Measurements from ENCODE around the gene DNAH10. TPM values are rescaled to one million over a fixed set of nuclear protein-coding genes. Genes with fewer than 3 reads are reported as not detected.

The DNAH10 gene
- total RNA-seq, 1 donor from 2014 or later: 10.1 TPM

DNA sequence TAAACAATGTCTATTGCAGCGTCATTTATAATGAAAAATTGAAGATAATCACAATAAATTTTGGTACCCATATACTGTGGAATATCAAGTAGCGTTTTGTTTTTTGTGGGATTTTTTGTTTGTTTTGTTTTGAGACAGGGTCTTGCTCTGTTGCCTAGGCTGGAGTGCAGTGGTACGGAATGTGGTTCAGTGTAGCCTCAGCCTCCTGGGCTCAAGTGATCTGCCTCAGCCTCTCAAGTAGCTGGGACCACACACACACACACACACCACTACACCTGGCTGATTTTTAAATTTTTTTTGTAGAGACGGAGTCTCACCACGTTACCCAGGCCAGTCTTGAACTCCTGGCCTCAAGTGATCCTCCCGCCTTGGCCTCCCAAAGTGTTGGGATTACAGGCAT, 217.5 kb downstream of the DNAH10 start:
- intact Hi-C loops (cut with DNase I): no loop called here
- ATAC-seq (no peak), DNase-seq (no peak)
- no peak overlapping the region for H3K27ac ChIP-seq
- H3K4me1 ChIP-seq: peaks cover 26% of the 10 kb centered on the region
- no peak for TF ChIP-seq CTCF (IDR thresholded peaks at IDR 0.05)
- no peaks in the 10 kb centered on the region for H3K27me3 ChIP-seq (ENCODE audit: low read depth)
- peaks cover 24% of the 10 kb centered on the region for H3K36me3 ChIP-seq
- no peaks in the 10 kb centered on the region for H3K9me3 ChIP-seq
- no peak overlapping the region for H3K4me3 ChIP-seq

- H3K27me3 ChIP-seq (ENCODE audit: low read depth): no peaks in the 10 kb centered on the region
- DNase-seq: no peak
- H3K27ac ChIP-seq: no peak overlapping the region
- peaks cover 10% of the 10 kb centered on the region for H3K36me3 ChIP-seq
- ATAC-seq: no peak
- intact Hi-C loops (cut with DNase I): loop anchor here (10.0 kb wide), 1 partner anchor 77 kb away; no protein-coding TSS in a partner anchor
- H3K9me3 ChIP-seq: no peaks in the 10 kb centered on the region
- H3K4me3 ChIP-seq: no peak overlapping the region
- H3K4me1 ChIP-seq: peaks cover 33% of the 10 kb centered on the region
- no peak for TF ChIP-seq CTCF (IDR thresholded peaks at IDR 0.05)
These were observed 220.2 kb downstream of the DNAH10 start for GRCh38 chr12:123982269-123982668.

DNA sequence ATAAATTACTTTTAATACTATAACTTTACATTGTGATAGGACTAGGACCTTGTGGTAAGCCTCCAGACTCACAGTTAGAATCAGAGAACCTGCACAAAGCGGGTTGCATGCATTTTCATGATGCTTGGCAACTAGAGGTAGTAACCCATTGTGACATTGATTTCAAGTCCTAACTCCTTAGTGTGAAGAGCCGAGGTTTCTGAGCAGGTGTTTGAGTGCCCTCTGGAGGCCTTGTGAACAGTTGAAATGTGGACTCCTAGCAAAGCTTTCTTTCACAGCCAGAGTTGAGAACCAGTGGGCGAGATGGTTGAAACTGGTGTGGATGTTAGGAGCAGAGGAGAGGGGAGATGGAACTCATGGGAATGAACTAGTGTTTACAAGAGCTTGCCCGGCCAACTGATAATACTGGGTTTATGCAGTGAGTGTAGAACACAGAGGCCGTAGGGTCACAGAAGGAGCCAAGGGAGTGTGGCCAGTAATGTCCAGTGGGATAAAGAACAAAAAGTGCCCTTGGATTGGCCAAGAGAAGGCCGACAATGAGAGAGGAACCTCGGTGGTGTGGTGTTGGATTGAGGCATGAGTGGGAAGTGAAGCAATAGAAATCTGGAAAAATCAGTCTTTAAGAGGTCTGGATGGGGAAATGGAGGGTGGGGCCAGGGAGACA, 221.9 kb downstream of the DNAH10 start:
- peak overlapping the region; percentile 13 for H3K27ac ChIP-seq
- intact Hi-C loops (cut with DNase I): loop anchor here (10.0 kb wide), 1 partner anchor 79 kb away; no protein-coding TSS in a partner anchor
- no peaks in the 10 kb centered on the region for H3K9me3 ChIP-seq
- DNase-seq: no peak
- H3K36me3 ChIP-seq: peaks cover 20% of the 10 kb centered on the region
- peaks cover 34% of the 10 kb centered on the region for H3K4me1 ChIP-seq
- ATAC-seq: peak; percentile 85 to 87
- H3K4me3 ChIP-seq: no peak overlapping the region
- peak; percentile 67 for TF ChIP-seq CTCF (IDR thresholded peaks at IDR 0.05)
- no peaks in the 10 kb centered on the region for H3K27me3 ChIP-seq (ENCODE audit: low read depth)

DNA sequence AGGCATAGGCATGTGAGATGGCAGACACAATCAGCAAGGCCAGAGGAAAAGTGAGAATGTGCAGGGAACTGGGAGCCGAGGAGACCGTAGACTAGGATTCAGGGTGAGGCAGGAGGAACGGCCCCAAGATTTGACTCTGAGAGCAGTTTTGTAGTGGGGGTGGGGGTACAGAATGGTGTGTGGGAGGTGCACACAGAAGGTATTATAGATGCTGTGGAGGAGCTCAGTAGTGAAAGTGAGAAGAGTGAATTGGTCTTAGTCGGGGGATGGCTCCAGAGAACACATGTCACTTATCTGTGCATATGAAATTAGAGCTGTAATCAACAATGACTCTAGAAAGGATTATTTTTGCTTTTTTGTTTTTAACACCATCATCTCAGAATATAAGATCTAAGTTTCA, 222.8 kb downstream of the DNAH10 start:
- H3K4me3 ChIP-seq: no peak overlapping the region
- H3K9me3 ChIP-seq: no peaks in the 10 kb centered on the region
- DNase-seq (no peak), ATAC-seq (no peak)
- no peaks in the 10 kb centered on the region for H3K27me3 ChIP-seq (ENCODE audit: low read depth)
- H3K27ac ChIP-seq: no peak overlapping the region
- TF ChIP-seq CTCF (IDR thresholded peaks at IDR 0.05): no peak
- intact Hi-C loops (cut with DNase I): loop anchor here (10.0 kb wide), 1 partner anchor 80 kb away; no protein-coding TSS in a partner anchor
- peaks cover 29% of the 10 kb centered on the region for H3K36me3 ChIP-seq
- H3K4me1 ChIP-seq: peaks cover 43% of the 10 kb centered on the region

Other genes with a start within 250 kb of the DNAH10 start
- gene RILPL1, start 228.6 kb upstream of the DNAH10 start, total RNA-seq: 14.4 TPM
- gene TMED2, start 177.7 kb upstream of the DNAH10 start, total RNA-seq: 195 TPM
- 20.5 TPM for gene DDX55, start 160.2 kb upstream of the DNAH10 start, total RNA-seq
- 41.4 TPM for gene EIF2B1, start 128.6 kb upstream of the DNAH10 start, total RNA-seq
- gene GTF2H3, start 128.5 kb upstream of the DNAH10 start, total RNA-seq: 25.5 TPM
- 14.5 TPM for gene TCTN2, start 91.2 kb upstream of the DNAH10 start, total RNA-seq
- gene ATP6V0A2, start 49.9 kb upstream of the DNAH10 start, total RNA-seq: 26.4 TPM
- gene CCDC92, start 210.5 kb downstream of the DNAH10 start, total RNA-seq: 47.6 TPM
- 84.2 TPM for gene ZNF664, start 210.9 kb downstream of the DNAH10 start, total RNA-seq